ENCODE results near the gene MYO5A. TPM values are rescaled to one million over a fixed set of nuclear protein-coding genes. Genes with fewer than 3 reads are reported as not detected.

MYO5A gene
- total RNA-seq, 1 experiment from 2014 or later = 21.8 TPM

DNA sequence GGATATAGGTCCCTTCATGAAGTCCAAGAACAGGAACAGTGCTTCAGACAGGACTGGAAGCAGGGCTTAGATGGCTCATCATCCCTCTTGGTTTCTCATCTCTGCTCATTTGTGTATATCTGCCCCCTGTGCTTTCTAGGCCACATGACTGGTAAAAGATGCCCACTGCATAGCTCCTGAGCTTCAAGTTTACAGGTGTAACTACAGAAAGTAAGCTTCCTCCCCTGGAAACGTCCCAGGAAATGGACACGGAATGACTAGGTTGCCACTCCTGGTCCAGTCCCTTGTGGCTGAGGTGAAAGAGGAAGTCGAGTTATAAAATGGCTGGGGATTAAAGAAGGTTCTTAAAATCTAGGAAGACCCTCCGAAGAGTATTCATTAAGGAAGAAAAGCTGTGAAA, 32.5 kb downstream of the MYO5A start:
- no peak for DNase-seq
- H3K27ac ChIP-seq (ENCODE audit: insufficient read length, low read depth, low read length) = no peak overlapping the region
- no peaks in the 10 kb centered on the region for H3K9me3 ChIP-seq (ENCODE audit: control insufficient read depth, low read depth, low read length)
- no peak overlapping the region for H2AK5ac ChIP-seq (ENCODE audit: insufficient read length, low read length)
- no peak overlapping the region for H2BK5ac ChIP-seq (ENCODE audit: insufficient read length, low read length)
- H3K79me2 ChIP-seq (ENCODE audit: insufficient read depth, low read length) = no peaks in the 10 kb centered on the region; the same call in 1 of the 2 replicates
- no peak overlapping the region for H2BK120ac ChIP-seq (ENCODE audit: low read depth, low read length, poor library complexity, severe bottlenecking)
- no peak overlapping the region for H3K18ac ChIP-seq (ENCODE audit: insufficient read length, low read depth, low read length)
- no peaks in the 10 kb centered on the region for H3K27me3 ChIP-seq (ENCODE audit: insufficient read depth, low read length)
- Mint-ChIP-seq H3K27ac (no peak overlapping the region), H3K27me3 (ENCODE audit: low read depth) (no peaks in the 10 kb centered on the region), H3K4me1 (no peaks in the 10 kb centered on the region), H3K9me3 (no peaks in the 10 kb centered on the region), H3K36me3 (ENCODE audit: insufficient read depth in 1 of 3, low read depth in 3 of 3) (no peaks in the 10 kb centered on the region), H3K4me3 (no peak overlapping the region)
- no peak overlapping the region for H3K56ac ChIP-seq (ENCODE audit: insufficient read length, low read depth, low read length)
- H2BK15ac ChIP-seq (ENCODE audit: low read depth, low read length) = no peak overlapping the region
- no peak overlapping the region for H4K8ac ChIP-seq (replicated peaks; ENCODE audit: insufficient read length, low read depth, low read length)
- H3K23me2 ChIP-seq (ENCODE audit: insufficient read length, low read depth, low read length, poor library complexity, severe bottlenecking) = no peaks in the 10 kb centered on the region
- H3K14ac ChIP-seq (ENCODE audit: insufficient read depth, low read length) = no peak overlapping the region
- no peak overlapping the region for H3K4me2 ChIP-seq (ENCODE audit: insufficient read depth, insufficient read length, low read length)
- H4K91ac ChIP-seq (ENCODE audit: insufficient read length, low read depth, low read length) = no peak overlapping the region
- TF ChIP-seq, protein P1, sequence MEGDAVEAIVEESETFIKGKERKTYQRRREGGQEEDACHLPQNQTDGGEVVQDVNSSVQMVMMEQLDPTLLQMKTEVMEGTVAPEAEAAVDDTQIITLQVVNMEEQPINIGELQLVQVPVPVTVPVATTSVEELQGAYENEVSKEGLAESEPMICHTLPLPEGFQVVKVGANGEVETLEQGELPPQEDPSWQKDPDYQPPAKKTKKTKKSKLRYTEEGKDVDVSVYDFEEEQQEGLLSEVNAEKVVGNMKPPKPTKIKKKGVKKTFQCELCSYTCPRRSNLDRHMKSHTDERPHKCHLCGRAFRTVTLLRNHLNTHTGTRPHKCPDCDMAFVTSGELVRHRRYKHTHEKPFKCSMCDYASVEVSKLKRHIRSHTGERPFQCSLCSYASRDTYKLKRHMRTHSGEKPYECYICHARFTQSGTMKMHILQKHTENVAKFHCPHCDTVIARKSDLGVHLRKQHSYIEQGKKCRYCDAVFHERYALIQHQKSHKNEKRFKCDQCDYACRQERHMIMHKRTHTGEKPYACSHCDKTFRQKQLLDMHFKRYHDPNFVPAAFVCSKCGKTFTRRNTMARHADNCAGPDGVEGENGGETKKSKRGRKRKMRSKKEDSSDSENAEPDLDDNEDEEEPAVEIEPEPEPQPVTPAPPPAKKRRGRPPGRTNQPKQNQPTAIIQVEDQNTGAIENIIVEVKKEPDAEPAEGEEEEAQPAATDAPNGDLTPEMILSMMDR (conservative IDR thresholded peaks at IDR 0.05) = no peak
- H3T11ph ChIP-seq (ENCODE audit: low read length) = no peak overlapping the region
- H3K79me1 ChIP-seq (ENCODE audit: insufficient read depth, low read depth, low read length, poor library complexity, severe bottlenecking) = peaks cover 6% of the 10 kb centered on the region
- H3K9ac ChIP-seq (ENCODE audit: extremely low read depth, insufficient read length, low read length) = no peak overlapping the region
- no CpG with 5 or more reads among the region's 4 CpGs for whole genome bisulfite sequencing (ENCODE audit: extremely low coverage, insufficient read length, low lambda C conversion rate)
- no peaks in the 10 kb centered on the region for H3K4me1 ChIP-seq (ENCODE audit: insufficient read depth, low read length)
- H2BK20ac ChIP-seq (ENCODE audit: low read depth, low read length, poor library complexity, severe bottlenecking) = no peak overlapping the region
- no peaks in the 10 kb centered on the region for H4K20me1 ChIP-seq (ENCODE audit: control insufficient read depth, insufficient read depth, insufficient read length)
- no peak overlapping the region for H2BK12ac ChIP-seq (ENCODE audit: insufficient read length, low read depth, low read length)
- H4K5ac ChIP-seq (ENCODE audit: insufficient read length, low read depth, low read length) = no peak overlapping the region
- H3K23ac ChIP-seq (ENCODE audit: insufficient read length, low read depth, low read length) = no peak overlapping the region
- no peak overlapping the region for H2AFZ ChIP-seq (ENCODE audit: low read length)
- H3K4ac ChIP-seq (ENCODE audit: low read depth, low read length) = no peak overlapping the region
